SU-DHL-6 (cell line): ENCODE results near the gene NET1.

Experiments
- H2AFZ ChIP-seq: fragments of 200-600 bp; sonication (generic); 2 replicates; pipeline ENCODE4 v1.6.1; 2014; ENCODE audit warnings: low read depth, mild to moderate bottlenecking, moderate library complexity, mixed read lengths, antibody characterized with exemption, low read length; ENCODE audit not compliant: severe bottlenecking
- H3F3A ChIP-seq: fragments of 200-600 bp; shearing (Covaris generic); 2 replicates; pipeline ENCODE4 v1.6.0; 2016; ENCODE audit warnings: antibody characterized with exemption, mild to moderate bottlenecking; ENCODE audit not compliant: insufficient read depth
- H3K27ac ChIP-seq: fragments of 200-600 bp; sonication (generic); 2 replicates; pipeline ENCODE4 v1.5.1; 2016; ENCODE audit warnings: low read depth, mild to moderate bottlenecking, low read length, moderate library complexity, mixed read lengths
- H3K27me3 ChIP-seq: fragments of 200-600 bp; sonication (generic), shearing (Covaris generic); 2 replicates; pipeline ENCODE4 v1.6.0; 2014; ENCODE audit warnings: mild to moderate bottlenecking, low read length
- H3K36me3 ChIP-seq: fragments of 200-600 bp; sonication (generic); 2 replicates; pipeline ENCODE4 v1.6.1; 2014; ENCODE audit warnings: mild to moderate bottlenecking, low read length, mixed read lengths
- H3K4me2 ChIP-seq: fragments of 300-600, 200-600 bp; shearing (Covaris generic), sonication (generic); 2 replicates; pipeline ENCODE4 v1.6.0; 2014; ENCODE audit warnings: low read length, low read depth, mild to moderate bottlenecking; ENCODE audit not compliant: poor library complexity, severe bottlenecking
- H3K4me3 ChIP-seq: fragments of 200-600 bp; sonication (generic); 2 replicates; pipeline ENCODE4 v1.5.1; 2014; ENCODE audit warnings: antibody characterized with exemption, low read length, mild to moderate bottlenecking, mixed read lengths; ENCODE audit not compliant: insufficient read depth, poor library complexity, severe bottlenecking
- H3K79me2 ChIP-seq: fragments of 200-600 bp; sonication (generic); 2 replicates; pipeline ENCODE4 v1.6.1; 2014; ENCODE audit warnings: mild to moderate bottlenecking, low read length, moderate library complexity; ENCODE audit not compliant: insufficient read depth
- H3K9ac ChIP-seq: fragments of 200-600 bp; sonication (generic); 2 replicates; pipeline ENCODE4 v1.7.0; 2014; ENCODE audit warnings: mild to moderate bottlenecking, low read length
- H3K9me2 ChIP-seq: fragments of 200-600 bp; sonication (generic); replicated peaks from 2 replicates; pipeline ENCODE4 v1.6.1; 2014; ENCODE audit warnings: low read length; ENCODE audit not compliant: insufficient read depth
- H3K9me3 ChIP-seq: fragments of 200-600 bp; sonication (generic); 2 replicates; pipeline ENCODE4 v1.6.1; 2014; ENCODE audit warnings: low read length, mixed read lengths; ENCODE audit not compliant: insufficient read depth
- H4K20me1 ChIP-seq: fragments of 200-600 bp; sonication (generic); 2 replicates; pipeline ENCODE4 v1.6.1; 2014; ENCODE audit warnings: low read depth, mild to moderate bottlenecking, antibody characterized with exemption, low read length, moderate library complexity, mixed read lengths
- EZH2phosphoT487 ChIP-seq: fragments of 200-600 bp; sonication (generic), shearing (Covaris generic); conservative IDR thresholded peaks from 2 replicates; pipeline ENCODE4 v1.6.1; 2018; ENCODE audit warnings: mild to moderate bottlenecking, antibody characterized with exemption, low read length, moderate library complexity, mixed read lengths
- TF ChIP-seq, protein P1 (sequence below): fragments of 200-600 bp; sonication (generic); IDR thresholded peaks from one replicate; pipeline ENCODE4 v1.5.1; 2017; ENCODE audit warnings: antibody characterized with exemption, mild to moderate bottlenecking, low read length, moderate library complexity; ENCODE audit not compliant: insufficient read depth, poor library complexity, severe bottlenecking

Gene NET1

DNA sequence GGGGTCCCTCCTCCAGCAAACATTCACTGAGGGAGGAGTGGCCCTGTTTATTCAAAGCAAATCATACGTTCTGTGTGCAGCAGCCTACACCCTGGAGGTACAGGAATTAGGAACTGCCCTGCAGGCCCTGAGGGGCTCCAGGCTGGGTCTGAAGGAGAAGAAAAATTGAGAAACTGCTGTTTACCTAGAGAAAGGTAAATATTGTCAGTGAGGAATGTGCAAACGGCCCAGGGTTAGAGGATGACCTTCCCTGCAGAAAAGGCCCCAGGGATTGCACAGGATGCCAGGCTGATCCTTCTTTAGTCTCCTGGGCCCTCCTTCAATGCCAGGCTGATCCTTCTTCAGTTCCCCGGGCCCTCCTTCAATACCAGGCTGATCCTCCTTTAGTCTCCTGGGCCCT is 81.3 kb downstream of the NET1 start:
- Histone ChIP-seq H3K9me2 (no peaks in the 10 kb centered on the region), H3K9me3 (no peaks in the 10 kb centered on the region), H4K20me1 (no peaks in the 10 kb centered on the region), H3K79me2 (no peaks in the 10 kb centered on the region), H2AFZ (no peak overlapping the region), H3K4me3 (no peak overlapping the region), H3K9ac (no peak overlapping the region), H3F3A (no peaks in the 10 kb centered on the region), H3K27ac (no peak overlapping the region), H3K27me3 (no peaks in the 10 kb centered on the region), H3K36me3 (no peaks in the 10 kb centered on the region), H3K4me2 (no peak overlapping the region)
- TF ChIP-seq, protein P1, sequence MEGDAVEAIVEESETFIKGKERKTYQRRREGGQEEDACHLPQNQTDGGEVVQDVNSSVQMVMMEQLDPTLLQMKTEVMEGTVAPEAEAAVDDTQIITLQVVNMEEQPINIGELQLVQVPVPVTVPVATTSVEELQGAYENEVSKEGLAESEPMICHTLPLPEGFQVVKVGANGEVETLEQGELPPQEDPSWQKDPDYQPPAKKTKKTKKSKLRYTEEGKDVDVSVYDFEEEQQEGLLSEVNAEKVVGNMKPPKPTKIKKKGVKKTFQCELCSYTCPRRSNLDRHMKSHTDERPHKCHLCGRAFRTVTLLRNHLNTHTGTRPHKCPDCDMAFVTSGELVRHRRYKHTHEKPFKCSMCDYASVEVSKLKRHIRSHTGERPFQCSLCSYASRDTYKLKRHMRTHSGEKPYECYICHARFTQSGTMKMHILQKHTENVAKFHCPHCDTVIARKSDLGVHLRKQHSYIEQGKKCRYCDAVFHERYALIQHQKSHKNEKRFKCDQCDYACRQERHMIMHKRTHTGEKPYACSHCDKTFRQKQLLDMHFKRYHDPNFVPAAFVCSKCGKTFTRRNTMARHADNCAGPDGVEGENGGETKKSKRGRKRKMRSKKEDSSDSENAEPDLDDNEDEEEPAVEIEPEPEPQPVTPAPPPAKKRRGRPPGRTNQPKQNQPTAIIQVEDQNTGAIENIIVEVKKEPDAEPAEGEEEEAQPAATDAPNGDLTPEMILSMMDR: no peak
- TF ChIP-seq EZH2phosphoT487: no peak

DNA sequence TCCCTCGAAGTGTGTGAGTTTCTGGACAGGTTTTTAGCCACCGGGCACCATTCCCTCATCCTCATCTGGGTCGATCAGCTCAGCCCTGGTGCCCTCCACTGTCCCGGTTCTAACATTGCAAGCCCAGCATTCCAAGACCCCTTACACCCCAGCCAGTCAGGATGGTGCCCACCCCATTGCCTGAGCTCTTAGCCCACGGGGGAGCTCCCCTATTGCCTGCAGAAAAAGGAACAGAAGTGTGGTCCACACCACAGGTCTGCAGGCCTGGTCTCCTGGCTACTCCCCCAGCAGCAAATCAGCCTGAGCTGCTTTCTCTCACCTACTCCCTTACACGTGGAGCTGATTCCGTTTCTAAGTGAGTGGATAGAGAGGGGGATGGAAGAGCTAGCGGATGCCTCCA is 82.3 kb downstream of the NET1 start:
- Histone ChIP-seq H3F3A (no peaks in the 10 kb centered on the region), H4K20me1 (no peaks in the 10 kb centered on the region), H3K4me2 (no peak overlapping the region), H3K9me2 (no peaks in the 10 kb centered on the region), H2AFZ (no peak overlapping the region), H3K27me3 (no peaks in the 10 kb centered on the region), H3K27ac (no peak overlapping the region), H3K9ac (no peak overlapping the region), H3K9me3 (no peaks in the 10 kb centered on the region), H3K4me3 (no peak overlapping the region), H3K79me2 (no peaks in the 10 kb centered on the region), H3K36me3 (no peaks in the 10 kb centered on the region)
- TF ChIP-seq, protein P1: no peak
- TF ChIP-seq EZH2phosphoT487: no peak

DNA sequence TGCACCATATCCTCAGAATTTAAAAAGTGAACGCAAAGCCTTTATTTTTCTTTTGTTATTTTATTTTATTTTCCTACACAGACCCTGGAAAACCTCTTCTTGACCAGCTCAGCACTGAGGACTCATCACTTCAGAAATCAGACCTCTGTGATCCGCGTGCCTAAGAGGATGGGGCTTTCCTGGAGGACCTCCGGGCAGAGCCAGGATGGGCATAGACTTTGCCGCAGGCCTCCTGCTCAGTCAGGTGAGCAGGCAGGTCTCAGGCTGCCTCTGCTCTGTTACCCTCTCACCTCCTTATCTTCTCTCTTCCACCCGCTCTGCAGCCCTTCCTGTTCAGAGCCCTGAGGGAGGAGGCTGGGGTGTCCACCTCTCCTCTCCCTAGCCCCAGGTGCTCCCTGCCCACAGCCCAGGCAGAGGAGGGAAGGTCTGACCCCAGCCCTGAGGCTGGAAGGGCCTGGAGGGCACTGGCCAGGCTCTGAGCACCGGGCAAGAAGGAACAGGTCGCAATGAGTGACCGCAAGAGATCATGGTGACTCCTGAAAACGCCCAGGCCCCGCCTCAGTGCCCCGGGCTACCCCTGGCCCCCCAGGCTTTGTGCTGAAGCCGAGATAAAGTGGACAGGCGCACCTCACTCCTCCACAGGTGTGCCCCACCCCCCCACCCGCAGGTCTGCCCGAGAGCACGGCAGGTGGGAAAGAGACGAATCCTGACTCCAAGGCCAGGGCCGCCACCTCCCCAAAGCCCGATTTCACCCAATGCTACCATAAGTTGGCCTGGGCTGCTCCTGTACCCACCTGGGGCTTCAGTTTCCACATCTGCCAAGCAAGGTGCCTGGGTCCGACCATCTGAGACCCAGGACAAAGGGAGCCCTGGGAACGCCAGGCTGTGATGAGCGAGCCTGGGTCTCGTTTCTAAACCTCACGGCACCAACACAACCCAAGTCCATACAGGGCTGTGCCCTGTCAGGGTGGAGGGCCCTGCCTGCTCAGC is 84.2 kb downstream of the NET1 start:
- no peaks in the 10 kb centered on the region for H4K20me1 ChIP-seq
- no peaks in the 10 kb centered on the region for H3K36me3 ChIP-seq
- no peaks in the 10 kb centered on the region for H3K27me3 ChIP-seq
- no peak overlapping the region for H2AFZ ChIP-seq
- H3K79me2 ChIP-seq: no peaks in the 10 kb centered on the region
- H3K9ac ChIP-seq: no peak overlapping the region
- H3K9me3 ChIP-seq: no peaks in the 10 kb centered on the region
- H3F3A ChIP-seq: no peaks in the 10 kb centered on the region
- H3K4me3 ChIP-seq: no peak overlapping the region
- H3K27ac ChIP-seq: no peak overlapping the region
- H3K9me2 ChIP-seq: no peaks in the 10 kb centered on the region
- H3K4me2 ChIP-seq: no peak overlapping the region
- TF ChIP-seq EZH2phosphoT487: no peak
- TF ChIP-seq, protein P1: no peak
